Measurements from ENCODE around the gene ADRM1.

Gene ADRM1

GRCh38 chr20:62311832-62312661, 9.2 kb downstream of the ADRM1 start:
- DNase-seq, result no peak

GRCh38 chr20:62312662-62312977, 9.8 kb downstream of the ADRM1 start:
- no peak for DNase-seq

DNA sequence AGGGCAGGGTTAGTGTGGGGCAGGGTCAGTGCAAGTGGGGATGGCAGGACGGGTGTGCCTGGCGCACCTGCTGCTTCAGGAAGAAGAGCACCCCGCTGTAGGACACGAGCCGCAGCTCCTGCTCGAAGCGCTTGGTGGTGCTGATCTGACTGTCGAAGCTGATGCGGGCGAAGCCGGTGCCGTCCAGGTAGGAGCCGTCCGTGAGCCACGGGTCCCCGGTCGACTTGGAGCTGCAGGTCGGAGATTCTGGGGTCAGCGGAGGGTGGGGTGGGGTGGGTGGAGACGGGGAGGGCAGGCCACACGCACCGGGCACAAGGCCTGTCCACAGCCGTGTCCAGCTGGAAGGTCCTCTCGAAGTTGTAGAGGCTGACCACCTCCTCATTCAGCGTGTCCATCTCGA, 10.2 kb downstream of the ADRM1 start:
- DNase-seq, result no peak

GRCh38 chr20:62313460-62314338, 10.9 kb downstream of the ADRM1 start:
- no peak for DNase-seq

DNA sequence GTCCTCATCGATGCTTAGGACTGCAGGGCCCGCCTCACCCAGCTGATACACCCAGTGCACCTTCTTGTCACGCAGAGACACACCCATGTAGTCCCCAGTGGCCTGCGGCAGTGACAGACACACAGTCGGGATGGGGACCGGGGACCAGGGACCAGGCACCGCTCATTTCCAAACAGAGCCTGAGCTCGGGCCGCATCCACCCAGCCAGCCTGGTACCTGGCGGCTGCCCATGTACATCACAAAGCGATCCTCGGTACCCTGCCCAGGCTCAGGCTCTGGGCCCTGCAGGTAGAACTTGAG, 11.5 kb downstream of the ADRM1 start:
- no peak for DNase-seq

GRCh38 chr20:62314711-62315302, 12.0 kb downstream of the ADRM1 start:
- DNase-seq, result no peak

- DNase-seq, result no peak
These were observed 13.0 kb downstream of the ADRM1 start for GRCh38 chr20:62315773-62316172.

DNA sequence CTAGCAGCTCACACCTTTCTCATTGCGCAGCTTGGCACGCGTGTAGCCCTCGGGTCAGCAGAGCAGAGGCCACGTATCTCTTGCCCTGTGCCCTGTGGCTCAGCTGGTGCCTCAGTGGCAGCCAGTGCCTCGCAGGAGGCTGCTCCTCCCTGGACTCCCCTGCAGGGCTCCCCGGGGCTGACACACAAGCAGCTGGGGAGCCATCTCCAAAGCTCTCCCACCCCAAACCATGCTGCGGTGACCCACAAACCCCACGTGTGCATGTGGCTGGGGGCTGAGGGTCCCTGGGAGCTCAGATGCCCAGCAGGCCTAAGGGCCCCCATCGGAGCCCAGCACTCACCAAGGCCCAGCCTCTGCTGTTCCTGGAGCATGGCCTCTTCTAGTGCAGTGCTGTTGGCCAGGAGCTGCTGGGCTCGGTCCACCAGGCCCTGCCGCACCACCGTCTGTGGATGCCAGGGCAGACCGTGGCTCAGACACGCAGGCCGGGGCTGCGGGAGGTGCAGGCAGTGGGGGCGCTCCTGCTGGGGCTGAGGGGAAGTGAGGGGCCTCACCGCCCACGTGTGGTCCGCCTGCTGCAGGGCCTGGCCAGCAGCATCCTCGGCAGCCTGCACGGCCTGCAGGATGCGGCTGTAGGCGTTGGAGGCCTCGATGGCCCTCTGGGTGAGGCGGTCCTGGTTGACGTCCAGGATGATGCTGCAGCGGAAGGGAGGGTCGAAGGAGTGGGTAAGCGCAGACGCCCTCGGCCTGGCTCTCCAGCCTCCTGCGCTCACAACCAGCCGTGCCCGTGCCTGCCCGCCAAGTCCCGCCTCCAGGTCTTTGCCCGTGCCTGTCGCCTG, 13.8 kb downstream of the ADRM1 start:
- no peak for DNase-seq

DNA sequence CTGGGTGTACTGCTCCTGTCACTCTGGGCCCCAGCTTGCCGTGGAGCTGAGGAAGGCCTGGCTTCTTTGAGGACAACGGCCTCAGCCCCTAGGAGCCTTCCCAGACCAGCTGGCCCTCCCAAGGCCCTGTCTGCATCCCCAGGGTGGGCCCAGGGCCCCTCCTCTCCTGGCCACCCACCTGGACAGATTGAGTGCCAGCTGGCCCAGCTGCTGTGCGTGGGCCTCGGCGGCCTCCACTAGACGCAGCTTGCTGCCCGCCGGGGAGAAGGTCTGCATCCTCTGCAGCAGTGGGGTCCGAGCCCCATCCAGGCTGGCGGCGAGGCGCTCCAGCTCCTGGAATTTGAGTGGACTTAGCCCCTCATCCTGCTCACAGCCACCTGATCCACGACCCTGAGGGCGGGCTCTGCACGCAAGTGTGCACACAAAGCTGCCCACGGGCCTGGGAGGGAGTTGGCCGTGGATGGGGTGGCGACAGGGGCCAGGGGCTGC, 14.4 kb downstream of the ADRM1 start:
- DNase-seq, result no peak

DNA sequence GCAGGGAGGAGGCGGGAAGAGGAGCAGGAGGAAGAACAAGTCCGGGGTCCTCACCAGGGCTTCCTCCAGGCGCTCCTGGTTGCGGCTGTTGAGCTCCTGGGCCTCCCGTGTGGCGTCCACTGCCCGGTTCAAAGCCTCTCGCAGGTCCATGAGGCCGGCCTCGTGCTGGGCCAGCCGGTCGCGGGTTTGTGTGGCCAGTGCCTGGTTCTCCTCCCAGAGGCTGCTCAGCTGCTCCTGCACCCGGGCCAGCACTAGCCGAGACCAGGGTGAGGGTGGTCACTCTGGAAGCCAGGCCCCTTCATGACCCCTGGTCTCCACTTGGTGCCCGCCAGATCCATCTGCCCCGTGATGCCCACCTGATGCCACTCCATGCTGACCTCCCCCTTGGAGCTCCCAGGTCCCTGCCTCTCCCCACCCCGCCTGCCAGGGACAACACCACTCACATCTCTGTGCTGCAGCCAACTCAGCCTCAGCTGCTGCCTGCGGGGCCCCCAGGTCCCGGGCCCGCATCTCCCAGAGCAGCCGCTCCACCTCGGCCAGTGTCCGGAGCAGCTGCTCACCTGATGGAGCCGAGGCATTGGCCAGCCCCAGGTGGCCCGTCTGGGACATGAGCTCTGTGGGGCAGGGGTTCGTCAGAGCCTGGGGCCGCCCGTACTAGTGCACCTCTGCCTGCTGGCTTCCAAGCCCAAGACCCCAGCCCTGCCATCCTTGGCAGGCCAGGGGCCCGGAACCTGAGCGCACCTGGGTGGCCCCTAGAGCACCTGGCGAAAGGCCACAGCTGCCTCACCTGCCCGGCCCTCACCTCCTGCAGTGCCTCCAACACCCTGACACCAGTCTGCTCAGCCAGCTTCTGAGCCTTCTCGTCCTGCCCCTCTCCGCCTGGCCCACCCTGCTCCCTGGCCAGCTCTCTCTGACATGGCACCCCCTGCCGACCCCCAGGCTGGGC, 15.9 kb downstream of the ADRM1 start:
- DNase-seq, result no peak

DNA sequence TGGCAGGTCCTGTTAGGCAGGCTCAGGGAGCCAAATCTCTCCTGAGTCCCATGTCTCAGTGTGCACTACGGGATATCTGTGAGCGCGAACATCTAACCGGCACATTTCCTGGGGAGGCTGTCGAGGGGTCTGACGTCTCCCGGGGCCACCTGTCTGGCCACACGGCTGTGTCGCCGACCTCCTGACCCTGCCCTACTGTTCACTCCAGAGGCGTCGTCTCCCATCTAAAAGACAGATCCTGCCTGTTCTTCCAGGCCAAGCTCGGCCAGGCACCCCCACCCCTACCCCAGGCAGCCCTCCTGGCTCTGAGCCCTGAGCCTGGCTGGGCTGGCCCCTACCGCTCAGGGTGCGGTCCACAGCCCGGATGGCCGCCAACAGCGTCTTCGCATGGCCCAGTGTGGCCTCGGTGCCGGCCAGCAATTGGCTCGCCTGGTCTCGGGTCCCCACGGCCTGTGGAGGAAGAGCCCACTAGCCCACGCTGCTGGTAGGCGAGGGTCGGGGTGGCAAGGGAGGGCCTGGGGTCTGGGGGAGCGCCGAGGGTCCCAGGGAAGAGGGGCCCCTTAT, 16.6 kb downstream of the ADRM1 start:
- DNase-seq, result no peak

DNA sequence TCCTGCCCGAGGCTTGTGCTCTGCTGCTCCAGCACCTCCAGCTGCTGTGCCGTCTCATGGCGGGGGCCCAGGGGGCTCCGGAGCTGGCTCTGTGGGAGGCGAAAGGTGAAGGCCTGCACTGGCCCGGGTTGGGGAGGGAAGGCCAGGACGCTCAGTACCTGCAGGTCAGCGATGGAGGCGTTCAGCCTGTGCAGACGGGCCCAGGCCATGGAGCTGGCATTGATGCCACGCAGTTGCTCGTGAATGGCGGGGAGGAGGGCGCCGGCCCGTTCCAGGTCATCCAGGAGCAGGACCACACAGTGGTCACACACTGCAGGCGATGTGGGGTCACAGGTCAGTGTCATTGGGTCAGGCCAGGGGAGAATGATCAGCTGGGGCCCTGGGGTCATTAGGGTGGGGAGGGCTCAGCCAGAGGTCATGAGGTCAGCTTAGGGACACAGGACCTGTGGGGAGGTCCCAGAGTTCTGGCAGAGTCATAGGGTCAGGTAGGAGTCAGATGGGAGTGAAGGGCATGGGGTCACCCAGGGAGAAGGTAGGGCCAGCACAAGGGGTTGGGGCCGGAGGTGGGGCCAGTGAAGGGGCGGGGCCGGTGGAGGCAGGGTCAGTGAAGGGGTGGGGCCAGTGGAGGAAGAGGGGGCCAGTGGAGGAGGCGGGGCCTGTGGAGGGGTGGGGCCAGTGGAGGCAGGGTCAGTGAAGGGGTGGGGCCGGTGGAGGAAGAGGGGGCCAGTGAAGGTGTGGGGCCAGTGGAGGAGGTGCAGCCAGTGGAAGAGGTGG, 18.0 kb downstream of the ADRM1 start:
- DNase-seq, result peak; percentile 7

DNA sequence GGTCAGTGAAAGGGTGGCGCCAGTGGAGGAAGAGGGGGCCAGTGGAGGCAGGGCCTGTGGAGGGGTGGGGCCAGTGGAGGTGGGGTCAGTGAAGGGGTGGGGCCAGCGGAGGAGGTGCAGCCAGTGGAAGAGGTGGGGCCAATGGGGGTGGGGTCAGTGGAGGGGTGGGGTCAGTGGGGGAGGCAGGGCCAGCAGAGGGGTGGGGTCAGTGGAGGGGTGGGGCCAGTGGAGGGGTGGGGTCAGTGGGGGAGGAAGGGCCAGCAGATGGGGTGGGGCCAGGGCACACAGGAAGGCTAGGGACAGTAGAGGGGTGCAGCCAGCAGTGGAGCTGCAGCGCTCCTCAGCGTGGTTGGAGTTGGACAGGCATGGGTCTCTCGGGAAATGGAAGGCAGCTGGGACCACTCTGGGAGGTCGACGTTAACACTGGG, 18.7 kb downstream of the ADRM1 start:
- no peak for DNase-seq

DNA sequence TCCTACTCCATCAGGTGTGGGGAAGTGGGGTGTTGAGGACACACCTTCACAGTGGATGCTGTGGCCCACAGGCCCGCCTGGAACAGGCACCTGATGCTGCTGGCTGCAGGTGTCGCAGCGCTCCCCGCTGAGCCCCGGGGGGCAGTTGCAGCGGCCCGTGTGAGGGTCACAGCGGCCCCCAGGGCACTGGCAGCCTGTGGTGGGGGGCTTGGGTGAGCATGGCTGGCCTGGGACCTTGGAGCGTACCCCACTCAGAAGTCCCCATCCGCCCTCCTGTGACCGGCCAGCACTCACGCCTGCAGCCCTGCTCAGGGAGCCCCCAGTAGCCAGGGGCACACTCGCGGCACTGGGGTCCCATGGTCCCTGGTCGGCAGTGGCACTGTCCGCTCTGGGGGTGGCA, 19.2 kb downstream of the ADRM1 start:
- DNase-seq, result no peak

- DNase-seq, result no peak
These were observed 19.8 kb downstream of the ADRM1 start for GRCh38 chr20:62322492-62323041.

DNA sequence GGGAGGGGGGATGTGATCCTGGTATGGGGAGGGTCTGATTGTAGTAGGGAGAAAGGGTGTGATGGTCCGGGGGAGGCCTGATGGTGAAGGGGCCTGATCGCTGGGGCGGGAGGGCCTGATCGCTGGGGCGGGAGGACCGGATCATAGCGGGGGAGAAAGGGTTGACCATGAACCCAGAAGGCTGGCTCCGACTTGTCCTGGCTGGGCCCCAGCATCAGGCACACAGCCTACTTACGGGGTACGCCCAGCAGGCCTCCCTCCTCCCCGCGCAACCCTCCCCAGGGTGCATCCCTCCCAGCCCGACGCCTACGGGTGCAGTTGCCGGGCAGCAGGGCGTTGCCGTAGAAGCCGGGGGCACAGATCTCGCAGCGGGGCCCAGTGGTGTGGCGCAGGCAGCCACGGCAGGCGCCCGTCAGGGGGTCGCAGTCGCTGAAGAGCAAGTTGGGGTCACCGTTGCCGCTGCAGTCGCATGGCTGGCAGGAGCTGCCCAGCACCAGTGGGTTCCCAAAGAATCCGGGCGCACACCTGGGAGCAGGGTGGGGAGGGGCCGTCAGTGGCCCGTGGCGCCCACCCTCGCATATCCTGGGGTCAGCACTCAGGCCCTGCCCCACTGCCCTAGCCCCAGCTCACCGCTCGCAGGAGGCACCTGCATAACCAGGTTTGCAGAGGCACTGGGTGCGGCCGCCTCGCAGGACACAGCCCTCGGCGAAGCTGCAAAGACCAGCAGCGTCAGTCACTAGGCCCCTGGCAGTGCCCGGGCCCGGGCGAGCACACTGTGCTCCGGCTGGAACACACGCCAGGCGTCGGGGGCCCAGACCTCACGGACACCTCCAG, 20.6 kb downstream of the ADRM1 start:
- DNase-seq, result no peak

- DNase-seq, result no peak
These were observed 21.4 kb downstream of the ADRM1 start for GRCh38 chr20:62323980-62324906.

Measured in hematopoietic multipotent progenitor cell treated with erythropoietin and hydrocortisone succinate and interleukin-3 and kit ligand, for 8 days (in vitro differentiated cells).